IMR-90 (cell line): Measurements from ENCODE around the gene DACT1. TPM values are rescaled to one million over a fixed set of nuclear protein-coding genes. Genes with fewer than 3 reads are reported as not detected.

Source experiments
- ATAC-seq: fragments of 200-7000 bp; cut with Tn5 transposase; 2 replicates; pipeline ENCODE4 v1.9.1; 2020; ENCODE audit warnings: low read depth, mild to moderate bottlenecking, moderate library complexity
- BruUV-seq: library from RNA; stranded (reverse); fragments of 400-500 nt; replicated peaks from 2 replicates; lab custom pipeline; 2021; lab: Mats Ljungman, UMichigan
- CTCF ChIA-PET: fragments of 300-600 bp; formaldehyde crosslinking; extraction: SDS; loops from one replicate; lab custom pipeline; 2021; ENCODE audit warnings: antibody characterized with exemption; lab: Yijun Ruan, JAX
- POLR2A ChIA-PET: fragments of 300-600 bp; sonication (Branson Sonifier 250); formaldehyde crosslinking; loops from one replicate; lab custom pipeline; 2022; ENCODE audit warnings: antibody characterized with exemption; ENCODE audit not compliant: unreplicated experiment; lab: Charles Lee
- DNase-seq: peaks from one replicate; pipeline ENCODE4 v3.0.0; 2013
- H2AFZ ChIP-seq: replicated peaks from 2 replicates; pipeline ENCODE3; 2013; ENCODE audit warnings: low read length, mild to moderate bottlenecking; ENCODE audit not compliant: poor library complexity
- H2AK5ac ChIP-seq: 2 replicates; pipeline ENCODE4 v1.6.1; 2013; ENCODE audit warnings: low read depth, low read length, inconsistent platforms
- H2AK9ac ChIP-seq: replicated peaks from 2 replicates; pipeline ENCODE3; 2013; ENCODE audit warnings: mild to moderate bottlenecking, low read depth, low read length, moderate library complexity; ENCODE audit not compliant: poor library complexity
- H2BK120ac ChIP-seq: 2 replicates; pipeline ENCODE4 v1.6.1; 2013; ENCODE audit warnings: low read depth, low read length, inconsistent platforms
- H2BK15ac ChIP-seq: 3 replicates; pipeline ENCODE4 v1.6.1; 2013; ENCODE audit warnings: low read depth, low read length, inconsistent platforms
- H2BK20ac ChIP-seq: 2 replicates; pipeline ENCODE4 v1.6.1; 2013; ENCODE audit warnings: low read depth, mild to moderate bottlenecking, inconsistent platforms, low read length, moderate library complexity
- H2BK5ac ChIP-seq: 2 replicates; pipeline ENCODE4 v1.6.1; 2013; ENCODE audit warnings: mild to moderate bottlenecking, low read depth, low read length, inconsistent platforms; ENCODE audit not compliant: poor library complexity, severe bottlenecking
- H3K14ac ChIP-seq: replicated peaks from 2 replicates; pipeline ENCODE4 v1.6.1; 2013; ENCODE audit warnings: low read depth, low read length, inconsistent platforms
- H3K18ac ChIP-seq: 2 replicates; pipeline ENCODE4 v1.6.1; 2013; ENCODE audit warnings: low read depth, low read length, control low read depth
- H3K23ac ChIP-seq: 2 replicates; pipeline ENCODE4 v1.6.1; 2013; ENCODE audit warnings: low read depth, low read length, inconsistent platforms
- H3K27ac ChIP-seq: 2 replicates; pipeline ENCODE4 v1.5.1; 2013; ENCODE audit warnings: mild to moderate bottlenecking, control low read depth, low read length; ENCODE audit not compliant: insufficient read depth
- H3K27me3 ChIP-seq: 2 replicates; pipeline ENCODE4 v1.6.1; 2013; ENCODE audit warnings: low read length; ENCODE audit not compliant: control insufficient read depth, insufficient read depth
- H3K36me3 ChIP-seq: 2 replicates; pipeline ENCODE4 v1.6.1; 2013; ENCODE audit warnings: low read length, mixed read lengths; ENCODE audit not compliant: control insufficient read depth, insufficient read depth
- H3K4ac ChIP-seq: 2 replicates; pipeline ENCODE4 v1.6.1; 2013; ENCODE audit warnings: low read depth, low read length, inconsistent platforms
- H3K4me1 ChIP-seq: 2 replicates; pipeline ENCODE4 v1.6.1; 2013; ENCODE audit warnings: low read length, mixed read lengths; ENCODE audit not compliant: control insufficient read depth, insufficient read depth
- H3K4me2 ChIP-seq: 2 replicates; pipeline ENCODE4 v1.6.1; 2013; ENCODE audit warnings: low read depth, mild to moderate bottlenecking, control low read depth, low read length, moderate library complexity
- H3K4me3 ChIP-seq: 2 replicates; pipeline ENCODE4 v1.5.1; 2013; ENCODE audit warnings: low read depth, mild to moderate bottlenecking, control low read depth, low read length, moderate library complexity; ENCODE audit not compliant: insufficient read depth
- H3K56ac ChIP-seq: 2 replicates; pipeline ENCODE4 v1.6.1; 2013; ENCODE audit warnings: low read length, inconsistent platforms; ENCODE audit not compliant: insufficient read depth; ENCODE audit errors: extremely low read depth
- H3K79me1 ChIP-seq, 2 experiments: 2 replicates each; pipeline ENCODE4 v1.6.1; 2013; ENCODE audit warnings: low read length in 2 of 2, inconsistent platforms in 1 of 2, low read depth in 1 of 2
- H3K9ac ChIP-seq: 2 replicates; pipeline ENCODE4 v1.6.1; 2013; ENCODE audit warnings: low read depth, low read length, control low read depth
- H3K9me1 ChIP-seq: 2 replicates; pipeline ENCODE4 v1.6.1; 2013; ENCODE audit warnings: low read length, inconsistent platforms; ENCODE audit not compliant: insufficient read depth
- H3K9me3 ChIP-seq: 2 replicates; pipeline ENCODE4 v1.6.1; 2013; ENCODE audit warnings: low read length; ENCODE audit not compliant: control insufficient read depth, insufficient read depth
- H4K20me1 ChIP-seq: 2 replicates; pipeline ENCODE4 v1.6.1; 2013; ENCODE audit warnings: low read length, inconsistent platforms; ENCODE audit not compliant: insufficient read depth
- H4K5ac ChIP-seq: 2 replicates; pipeline ENCODE4 v1.6.1; 2013; ENCODE audit warnings: mild to moderate bottlenecking, low read depth, low read length, control low read depth
- H4K8ac ChIP-seq, 2 experiments: 2 replicates each; pipeline ENCODE4 v1.6.1; 2013; ENCODE audit warnings: low read depth in 2 of 2, low read length in 2 of 2, control low read depth in 1 of 2, inconsistent platforms in 1 of 2
- H4K91ac ChIP-seq: 2 replicates; pipeline ENCODE4 v1.6.1; 2013; ENCODE audit warnings: low read depth, low read length, inconsistent platforms; ENCODE audit not compliant: insufficient read depth
- CEBPB ChIP-seq: IDR thresholded peaks from 2 replicates; pipeline ENCODE4 v1.6.1; 2012; ENCODE audit warnings: low read depth, low read length, improper control_type of control experiment
- SMC3 ChIP-seq: fragments of 150-350 bp; IDR thresholded peaks from 2 replicates; pipeline ENCODE4 v1.6.1; 2016; ENCODE audit warnings: low read depth, mild to moderate bottlenecking, antibody characterized with exemption, low read length, moderate library complexity
- WGBS, 2 experiments: methylation state at CpG; one replicate each; pipeline versions ENCODE4 v1.1.5 to v1.1.7; 2013; ENCODE audit warnings: missing lambda C conversion rate in 2 of 2; ENCODE audit not compliant: insufficient read length in 1 of 2; ENCODE audit errors: extremely low coverage in 2 of 2; 5-methylcytosine and 5-hydroxymethylcytosine counted together
- dilution Hi-C: fragments of 300-500 bp; cut with HindIII; formaldehyde crosslinking; loops from one replicate; pipeline ENCODE4 v1.14.3; 2018; ENCODE audit warnings: low sequenced_read_pairs; ENCODE audit not compliant: unreplicated experiment
- in situ Hi-C: fragments of 300-500 bp; cut with MboI; formaldehyde crosslinking; loops from 3 replicates; pipeline ENCODE4 v1.14.3; 2019; ENCODE audit warnings: low sequenced_read_pairs, inconsistent platforms, mixed read lengths
- intact Hi-C: fragments of 100-400 bp; cut with micrococcal nuclease; formaldehyde crosslinking; loops from 2 replicates; pipeline ENCODE4 v1.10.0; 2022
- polyA plus RNA-seq, 3 experiments: library from polyadenylated mRNA; depleted of rRNA; stranded (reverse); fragments of >200 nt; gene quantifications; 2 replicates each; pipeline ENCODE4 v1.2.3, GENCODE V29; 2012; ENCODE audit warnings: low replicate concordance in 1 of 3
- total RNA-seq: library from RNA; depleted of rRNA; stranded (reverse); fragments of >200 nt; gene quantifications from 2 replicates; pipeline ENCODE4 v1.2.3, GENCODE V29; 2012

The DACT1 gene
- total and polyA plus RNA-seq, 2 of the 4 experiments (the other 2 are of a cell fraction), result 6.5 to 9.7 TPM

GRCh38 chr14:58663494-58664111 lies 25.8 kb downstream of the DACT1 start:
- Histone ChIP-seq H3K79me1 (no peaks in the 10 kb centered on the region), H3K36me3 (no peaks in the 10 kb centered on the region), H3K27ac (no peak overlapping the region), H2AFZ (no peak overlapping the region), H3K4me2 (no peak overlapping the region), H3K4me3 (no peak overlapping the region), H2BK120ac (no peak overlapping the region), H2BK5ac (no peak overlapping the region), H3K4ac (no peak overlapping the region), H3K9ac (no peak overlapping the region), H2BK20ac (no peak overlapping the region), H4K8ac (no peak overlapping the region), H4K91ac (no peak overlapping the region), H3K14ac (no peak overlapping the region), H2AK5ac (no peak overlapping the region), H3K18ac (no peak overlapping the region), H4K20me1 (no peaks in the 10 kb centered on the region), H3K4me1 (peaks cover 6% of the 10 kb centered on the region; the same call in 1 of the 2 replicates), H4K5ac (no peak overlapping the region), H2BK15ac (no peak overlapping the region), H3K56ac (no peak overlapping the region), H3K23ac (no peak overlapping the region), H3K27me3 (peaks cover 2% of the 10 kb centered on the region), H3K9me3 (no peaks in the 10 kb centered on the region), H3K9me1 (no peaks in the 10 kb centered on the region; the same call in 1 of the 2 replicates), H2AK9ac (no peak overlapping the region)
- ChIA-PET CTCF (interaction anchor here (0.6 to 1.3 kb wide), 3 partner anchors 9 to 14 kb away, joined by 3 read pairs; no protein-coding TSS in a partner anchor), POLR2A (no interaction called here)
- TF ChIP-seq CEBPB, result 0 out of 2 replicates have a peak, but pooled peaks have one; percentile 18
- TF ChIP-seq SMC3, result no peak
- DNase-seq (peak; percentile 90), ATAC-seq (peak; percentile 91)
- dilution Hi-C loops (no loop called here), intact Hi-C loops (no loop called here), in situ Hi-C loops (no loop called here)
- no CpG with 5 or more reads among the region's 2 CpGs for WGBS, 2 experiments
- no TSS peak for BruUV-seq
